Epithelial cell of esophagus (primary cell): ENCODE data around the gene TBRG4.
"Not testable (repeated sequence)": the region's sequence is repeated elsewhere in the genome, so short reads cannot be mapped to it uniquely, and the experiment has no call there.

Experiments used
- DNase-seq: peaks from one replicate; pipeline ENCODE4 v3.0.0; 2010; ENCODE audit warnings: low read depth
- H3K4me3 ChIP-seq: 2 replicates; pipeline ENCODE4 v1.5.1; 2011; ENCODE audit warnings: mild to moderate bottlenecking, low read length, control low read depth
- TF ChIP-seq, protein P1 (sequence below): IDR thresholded peaks from 2 replicates; pipeline ENCODE4 v1.5.1; 2011; ENCODE audit warnings: low read depth, mild to moderate bottlenecking, low read length, control low read depth, inconsistent platforms; ENCODE audit not compliant: insufficient read depth; ENCODE audit errors: missing control alignments

The TBRG4 gene

GRCh38 chr7:45157286-45157652 lies 45.8 kb upstream of the TBRG4 start:
- DNase-seq: no peak
- TF ChIP-seq, protein P1, sequence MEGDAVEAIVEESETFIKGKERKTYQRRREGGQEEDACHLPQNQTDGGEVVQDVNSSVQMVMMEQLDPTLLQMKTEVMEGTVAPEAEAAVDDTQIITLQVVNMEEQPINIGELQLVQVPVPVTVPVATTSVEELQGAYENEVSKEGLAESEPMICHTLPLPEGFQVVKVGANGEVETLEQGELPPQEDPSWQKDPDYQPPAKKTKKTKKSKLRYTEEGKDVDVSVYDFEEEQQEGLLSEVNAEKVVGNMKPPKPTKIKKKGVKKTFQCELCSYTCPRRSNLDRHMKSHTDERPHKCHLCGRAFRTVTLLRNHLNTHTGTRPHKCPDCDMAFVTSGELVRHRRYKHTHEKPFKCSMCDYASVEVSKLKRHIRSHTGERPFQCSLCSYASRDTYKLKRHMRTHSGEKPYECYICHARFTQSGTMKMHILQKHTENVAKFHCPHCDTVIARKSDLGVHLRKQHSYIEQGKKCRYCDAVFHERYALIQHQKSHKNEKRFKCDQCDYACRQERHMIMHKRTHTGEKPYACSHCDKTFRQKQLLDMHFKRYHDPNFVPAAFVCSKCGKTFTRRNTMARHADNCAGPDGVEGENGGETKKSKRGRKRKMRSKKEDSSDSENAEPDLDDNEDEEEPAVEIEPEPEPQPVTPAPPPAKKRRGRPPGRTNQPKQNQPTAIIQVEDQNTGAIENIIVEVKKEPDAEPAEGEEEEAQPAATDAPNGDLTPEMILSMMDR: no peak
- no peak overlapping the region for H3K4me3 ChIP-seq

GRCh38 chr7:45156516-45157272 lies 45.2 kb upstream of the TBRG4 start:
- DNase-seq: no peak
- TF ChIP-seq, protein P1: no peak
- no peak overlapping the region for H3K4me3 ChIP-seq

- TF ChIP-seq, protein P1: no peak
- no peak overlapping the region for H3K4me3 ChIP-seq
- DNase-seq: no peak
Observed at GRCh38 chr7:45155941-45156340, 44.4 kb upstream of the TBRG4 start.

DNA sequence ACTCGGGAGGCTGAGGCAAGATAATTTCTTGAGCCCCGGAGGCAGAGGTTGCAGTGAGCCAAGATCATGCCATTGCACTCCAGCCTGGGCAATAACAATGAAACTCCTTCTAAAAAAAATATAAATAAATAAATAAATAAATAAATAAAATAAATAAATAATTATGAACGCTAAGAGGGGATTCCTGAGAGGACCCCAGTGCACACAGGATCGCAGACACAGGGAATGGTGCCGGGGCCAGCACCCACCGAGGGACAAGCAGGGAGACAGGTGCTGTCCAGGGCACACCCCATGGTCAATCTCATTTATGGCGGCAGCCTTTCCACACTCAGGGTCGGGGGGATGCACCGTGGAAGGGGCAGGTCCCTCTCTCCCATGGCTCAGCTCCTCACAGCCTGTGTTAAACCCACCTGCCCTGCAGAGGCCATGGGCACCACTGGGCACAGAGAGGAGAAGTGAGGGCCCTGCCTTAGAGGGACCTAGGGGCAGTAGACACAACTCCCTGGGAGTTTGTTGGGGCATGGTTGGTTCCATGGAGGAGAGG lies 43.9 kb upstream of the TBRG4 start:
- DNase-seq: no peak
- no peak overlapping the region for H3K4me3 ChIP-seq
- TF ChIP-seq, protein P1: no peak

DNA sequence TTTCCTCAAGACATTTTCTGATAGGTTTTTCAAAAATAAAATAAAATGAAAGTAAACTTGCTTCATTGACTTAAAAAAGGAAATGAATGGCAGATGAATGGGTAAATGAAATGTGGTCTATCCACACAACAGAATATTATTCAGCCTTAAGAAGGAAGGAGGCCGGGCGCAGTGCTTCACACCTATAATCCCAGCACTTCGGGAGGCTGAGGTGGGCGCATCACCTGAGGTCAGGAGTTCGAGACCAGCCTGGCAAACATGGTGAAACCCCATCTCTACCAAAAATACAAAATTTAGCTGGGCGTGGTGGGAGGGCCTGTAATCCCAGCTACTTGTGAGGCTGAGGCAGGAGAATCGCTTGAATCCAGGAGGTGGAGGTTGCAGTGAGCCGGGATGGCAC lies 42.4 kb upstream of the TBRG4 start:
- not testable (repeated sequence) for H3K4me3 ChIP-seq, DNase-seq

- no peak for DNase-seq
- H3K4me3 ChIP-seq: no peak overlapping the region
- TF ChIP-seq, protein P1: no peak
Observed at GRCh38 chr7:45153233-45153632, 41.7 kb upstream of the TBRG4 start.

- no peak for DNase-seq
- TF ChIP-seq, protein P1: no peak
- no peak overlapping the region for H3K4me3 ChIP-seq
Observed at GRCh38 chr7:45151967-45152366, 40.5 kb upstream of the TBRG4 start.
